ENCODE data around the gene TMPRSS9.

DNA sequence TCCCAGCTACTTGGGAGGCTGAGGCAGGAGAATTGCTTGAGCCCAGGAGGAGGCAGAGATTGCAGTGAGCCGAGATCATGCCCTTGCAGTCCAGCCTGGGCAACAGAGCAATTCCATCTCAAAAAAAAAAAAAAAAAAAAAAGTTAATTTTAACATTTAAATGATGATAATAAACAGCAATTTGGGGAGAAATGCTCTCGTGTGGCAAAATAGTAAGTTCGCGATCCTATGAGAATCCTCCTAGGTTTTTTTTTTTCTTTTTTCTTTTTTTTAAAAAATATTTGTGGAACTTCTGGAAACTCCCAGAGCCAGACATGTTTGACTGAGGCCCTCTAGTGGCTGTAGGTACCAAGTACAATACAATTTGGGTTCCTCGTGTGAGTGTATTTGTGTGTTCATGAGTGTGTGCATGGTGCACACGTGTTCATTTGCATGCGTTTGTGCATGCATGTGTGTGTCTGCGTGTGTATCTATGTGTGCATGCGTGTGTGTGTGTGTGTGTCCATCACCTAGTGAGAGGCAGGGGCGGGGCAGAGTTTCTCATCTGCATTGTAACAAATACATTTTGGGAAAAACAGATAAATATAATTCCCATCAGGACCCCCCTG is 31.2 kb downstream of the TMPRSS9 start:
- TF ChIP-seq, protein P1, sequence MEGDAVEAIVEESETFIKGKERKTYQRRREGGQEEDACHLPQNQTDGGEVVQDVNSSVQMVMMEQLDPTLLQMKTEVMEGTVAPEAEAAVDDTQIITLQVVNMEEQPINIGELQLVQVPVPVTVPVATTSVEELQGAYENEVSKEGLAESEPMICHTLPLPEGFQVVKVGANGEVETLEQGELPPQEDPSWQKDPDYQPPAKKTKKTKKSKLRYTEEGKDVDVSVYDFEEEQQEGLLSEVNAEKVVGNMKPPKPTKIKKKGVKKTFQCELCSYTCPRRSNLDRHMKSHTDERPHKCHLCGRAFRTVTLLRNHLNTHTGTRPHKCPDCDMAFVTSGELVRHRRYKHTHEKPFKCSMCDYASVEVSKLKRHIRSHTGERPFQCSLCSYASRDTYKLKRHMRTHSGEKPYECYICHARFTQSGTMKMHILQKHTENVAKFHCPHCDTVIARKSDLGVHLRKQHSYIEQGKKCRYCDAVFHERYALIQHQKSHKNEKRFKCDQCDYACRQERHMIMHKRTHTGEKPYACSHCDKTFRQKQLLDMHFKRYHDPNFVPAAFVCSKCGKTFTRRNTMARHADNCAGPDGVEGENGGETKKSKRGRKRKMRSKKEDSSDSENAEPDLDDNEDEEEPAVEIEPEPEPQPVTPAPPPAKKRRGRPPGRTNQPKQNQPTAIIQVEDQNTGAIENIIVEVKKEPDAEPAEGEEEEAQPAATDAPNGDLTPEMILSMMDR (optimal IDR thresholded peaks at IDR 0.05 in 1 of 3, IDR thresholded peaks at IDR 0.05 in 1 of 3, conservative IDR thresholded peaks at IDR 0.05 in 1 of 3; ENCODE audit: extremely low read depth in 1 of 3, insufficient read depth in 2 of 3, low read length in 3 of 3): peak; percentile 69 to 76 (median 75)
- TF ChIP-seq EZH2 (IDR thresholded peaks at IDR 0.05; ENCODE audit: low read length): no peak
